ENCODE results near the gene APOBEC4. TPM values are rescaled to one million over a fixed set of nuclear protein-coding genes. Genes with fewer than 3 reads are reported as not detected.

Gene APOBEC4
- total and polyA plus RNA-seq, 2 of the 13 experiments (the other 11 are each of a cell fraction or from before 2014, with no cell fraction given): not detected

GRCh38 chr1:183696981-183697380 lies 43.9 kb upstream of the APOBEC4 start:
- no peak overlapping the region for H3K9ac ChIP-seq (ENCODE audit: insufficient read depth, low read depth, low read length)
- H3K79me2 ChIP-seq (ENCODE audit: insufficient read depth, low read length): no peaks in the 10 kb centered on the region
- FAIRE-seq (no peak), ATAC-seq (no peak), DNase-seq (ENCODE audit: low spot score) (no peak)
- no TSS peak for BruUV-seq (replicated peaks)
- H3K27me3 ChIP-seq (ENCODE audit: control insufficient read depth in 1 of 2, insufficient read depth in 2 of 2, low read length in 2 of 2): no peaks in the 10 kb centered on the region
- intact Hi-C loops (cut with micrococcal nuclease; ENCODE audit: unreplicated experiment): loop anchor here (5.0 kb wide), 1 partner anchor 105 kb away; no protein-coding TSS in a partner anchor
- H2AFZ ChIP-seq (ENCODE audit: low read length): no peak overlapping the region
- ChIA-PET CTCF (ENCODE audit: low intra/inter-chr PET ratio, low total read pairs) (no interaction called here), POLR2A (no interaction called here)
- WGBS (ENCODE audit: low lambda C conversion rate): 84% methylated on average over 3 of the region's 3 CpGs
- H3K4me3 ChIP-seq (replicated peaks in 1 of 3; ENCODE audit: insufficient read depth in 1 of 3, low read depth in 2 of 3, low read length in 3 of 3): no peak overlapping the region
- no peak overlapping the region for H3K27ac ChIP-seq (ENCODE audit: extremely low read length, insufficient read depth, low read length)
- H3K4me2 ChIP-seq (ENCODE audit: low read depth, low read length): no peak overlapping the region
- in situ Hi-C loops (cut with HindIII; ENCODE audit: extremely low pct_ligation_motif_present, low pct_unique_long_range_greater_than_20kb): loop anchor here (10.0 kb wide), 1 partner anchor 52 kb away; no protein-coding TSS in a partner anchor
- H3K36me3 ChIP-seq (replicated peaks in 1 of 2; ENCODE audit: control insufficient read depth in 1 of 2, insufficient read depth in 2 of 2, low read length in 2 of 2): no peaks in the 10 kb centered on the region; a peak in 1 of 5 replicates
- H3K9me3 ChIP-seq (ENCODE audit: low read length): no peaks in the 10 kb centered on the region
- TF ChIP-seq ZMYM4 (CRISPR knock-in tag; IDR thresholded peaks at IDR 0.05) (no peak), CEBPG (CRISPR knock-in tag; IDR thresholded peaks at IDR 0.05) (0 out of 2 replicates have a peak, but pooled peaks have one; percentile 5), MAFG (CRISPR knock-in tag; IDR thresholded peaks at IDR 0.05) (no peak), NAIF1 (CRISPR knock-in tag; IDR thresholded peaks at IDR 0.05; ENCODE audit: borderline replicate concordance) (no peak)
- H4K20me1 ChIP-seq (ENCODE audit: insufficient read depth, low read length): no peaks in the 10 kb centered on the region
- H3K4me1 ChIP-seq (ENCODE audit: insufficient read depth, low read length): peaks cover 66% of the 10 kb centered on the region

- BruUV-seq (replicated peaks): no TSS peak
- in situ Hi-C loops (cut with HindIII; ENCODE audit: extremely low pct_ligation_motif_present, low pct_unique_long_range_greater_than_20kb) (loop anchor here (10.0 kb wide), 1 partner anchor 50 kb away; no protein-coding TSS in a partner anchor), intact Hi-C loops (cut with micrococcal nuclease; ENCODE audit: unreplicated experiment) (loop anchor here (5.0 kb wide), 1 partner anchor 108 kb away; no protein-coding TSS in a partner anchor)
- H2AFZ ChIP-seq (ENCODE audit: low read length): no peak overlapping the region
- peaks cover 53% of the 10 kb centered on the region for H3K4me1 ChIP-seq (ENCODE audit: insufficient read depth, low read length)
- ChIA-PET CTCF (ENCODE audit: low intra/inter-chr PET ratio, low total read pairs) (no interaction called here), POLR2A (no interaction called here)
- ATAC-seq: no peak
- H3K4me3 ChIP-seq (replicated peaks in 1 of 3; ENCODE audit: insufficient read depth in 1 of 3, low read depth in 2 of 3, low read length in 3 of 3): no peak overlapping the region
- H3K36me3 ChIP-seq (replicated peaks in 1 of 2; ENCODE audit: control insufficient read depth in 1 of 2, insufficient read depth in 2 of 2, low read length in 2 of 2): no peaks in the 10 kb centered on the region; a peak in 1 of 5 replicates
- H3K27ac ChIP-seq (ENCODE audit: extremely low read length, insufficient read depth, low read length): no peak overlapping the region
- H3K27me3 ChIP-seq (ENCODE audit: control insufficient read depth in 1 of 2, insufficient read depth in 2 of 2, low read length in 2 of 2): no peaks in the 10 kb centered on the region
- H3K9ac ChIP-seq (ENCODE audit: insufficient read depth, low read depth, low read length): no peak overlapping the region
- H3K79me2 ChIP-seq (ENCODE audit: insufficient read depth, low read length): no peaks in the 10 kb centered on the region
- no peak for DNase-seq (ENCODE audit: low spot score)
- FAIRE-seq: no peak
- no peak overlapping the region for H3K4me2 ChIP-seq (ENCODE audit: low read depth, low read length)
- H3K9me3 ChIP-seq (ENCODE audit: low read length): no peaks in the 10 kb centered on the region
- no peaks in the 10 kb centered on the region for H4K20me1 ChIP-seq (ENCODE audit: insufficient read depth, low read length)
- no peak for TF ChIP-seq ATF1 (CRISPR knock-in tag; IDR thresholded peaks at IDR 0.05)
- TF ChIP-seq ZNF280B (CRISPR knock-in tag; IDR thresholded peaks at IDR 0.05; ENCODE audit: borderline replicate concordance): no peak
- TF ChIP-seq FOSL1 (CRISPR knock-in tag; IDR thresholded peaks at IDR 0.05; ENCODE audit: borderline replicate concordance): no peak
- TF ChIP-seq ZBTB38 (CRISPR knock-in tag; IDR thresholded peaks at IDR 0.05): no peak
- no peak for TF ChIP-seq NPAS2 (CRISPR knock-in tag; IDR thresholded peaks at IDR 0.05; ENCODE audit: borderline replicate concordance)
- TF ChIP-seq ATF2 (CRISPR knock-in tag; IDR thresholded peaks at IDR 0.05): no peak
- TF ChIP-seq ISX (CRISPR knock-in tag; conservative IDR thresholded peaks at IDR 0.05): no peak
- TF ChIP-seq BRF2 (CRISPR knock-in tag; IDR thresholded peaks at IDR 0.05): no peak
- TF ChIP-seq MYPOP (CRISPR knock-in tag; IDR thresholded peaks at IDR 0.05): no peak
- TF ChIP-seq ATF3 (CRISPR knock-in tag; IDR thresholded peaks at IDR 0.05): no peak
These were observed 41.6 kb upstream of the APOBEC4 start for GRCh38 chr1:183694755-183695154.
